ENCODE data around the gene CNTNAP2.
A peak's percentile ranks its signal among the peaks of the same experiment; 100 is the strongest.

Gene CNTNAP2

DNA sequence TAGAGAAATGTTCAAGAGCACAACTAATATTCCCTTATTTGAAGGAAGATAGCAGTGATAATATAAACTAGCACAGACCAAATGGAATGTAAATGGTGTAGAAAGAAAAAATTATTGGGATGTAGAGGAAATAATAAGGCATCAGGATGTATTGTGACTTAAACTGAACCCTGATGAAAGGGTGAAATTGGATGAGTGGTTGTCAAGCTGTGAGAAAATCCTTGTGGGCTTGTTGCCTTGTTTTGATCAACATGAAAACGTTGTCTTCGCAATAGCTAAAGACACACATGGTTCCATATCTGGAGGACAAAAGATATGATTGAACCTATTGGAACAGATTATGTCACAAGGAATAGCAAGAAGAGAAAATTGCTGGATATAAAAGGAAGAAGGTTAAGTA lies 40.3 kb upstream of the CNTNAP2 start:
- no peak for DNase-seq
- H3K79me2 ChIP-seq (ENCODE audit: insufficient read depth, low read length), result no peaks in the 10 kb centered on the region
- no peaks in the 10 kb centered on the region for H3K27me3 ChIP-seq (ENCODE audit: insufficient read depth, low read length, poor library complexity)
- H3K4me2 ChIP-seq (ENCODE audit: insufficient read depth, low read length), result no peak overlapping the region
- H3K9me3 ChIP-seq (ENCODE audit: insufficient read depth, low read length, severe bottlenecking), result no peaks in the 10 kb centered on the region
- no peak overlapping the region for H3K27ac ChIP-seq (ENCODE audit: low read length)
- ATAC-seq (ENCODE audit: insufficient read depth, low read depth), result no peak
- H2AFZ ChIP-seq (ENCODE audit: low read depth, low read length), result no peak overlapping the region
- H3K36me3 ChIP-seq (ENCODE audit: insufficient read depth, low read length), result no peaks in the 10 kb centered on the region
- H3K4me1 ChIP-seq (ENCODE audit: insufficient read depth, low read length), result no peaks in the 10 kb centered on the region
- TF ChIP-seq, protein P1, sequence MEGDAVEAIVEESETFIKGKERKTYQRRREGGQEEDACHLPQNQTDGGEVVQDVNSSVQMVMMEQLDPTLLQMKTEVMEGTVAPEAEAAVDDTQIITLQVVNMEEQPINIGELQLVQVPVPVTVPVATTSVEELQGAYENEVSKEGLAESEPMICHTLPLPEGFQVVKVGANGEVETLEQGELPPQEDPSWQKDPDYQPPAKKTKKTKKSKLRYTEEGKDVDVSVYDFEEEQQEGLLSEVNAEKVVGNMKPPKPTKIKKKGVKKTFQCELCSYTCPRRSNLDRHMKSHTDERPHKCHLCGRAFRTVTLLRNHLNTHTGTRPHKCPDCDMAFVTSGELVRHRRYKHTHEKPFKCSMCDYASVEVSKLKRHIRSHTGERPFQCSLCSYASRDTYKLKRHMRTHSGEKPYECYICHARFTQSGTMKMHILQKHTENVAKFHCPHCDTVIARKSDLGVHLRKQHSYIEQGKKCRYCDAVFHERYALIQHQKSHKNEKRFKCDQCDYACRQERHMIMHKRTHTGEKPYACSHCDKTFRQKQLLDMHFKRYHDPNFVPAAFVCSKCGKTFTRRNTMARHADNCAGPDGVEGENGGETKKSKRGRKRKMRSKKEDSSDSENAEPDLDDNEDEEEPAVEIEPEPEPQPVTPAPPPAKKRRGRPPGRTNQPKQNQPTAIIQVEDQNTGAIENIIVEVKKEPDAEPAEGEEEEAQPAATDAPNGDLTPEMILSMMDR (IDR thresholded peaks at IDR 0.05; ENCODE audit: borderline replicate concordance, extremely low read depth, low read length, poor library complexity, severe bottlenecking), result no peak
- no peak for TF ChIP-seq EZH2 (IDR thresholded peaks at IDR 0.05; ENCODE audit: borderline replicate concordance, low read depth, low read length, severe bottlenecking)
- H4K20me1 ChIP-seq (ENCODE audit: insufficient read depth, low read length), result no peaks in the 10 kb centered on the region
- no peak overlapping the region for H3K9ac ChIP-seq (ENCODE audit: low read depth, low read length)
- no peak overlapping the region for H3K4me3 ChIP-seq (ENCODE audit: low read depth in 1 of 2, low read length in 2 of 2)

DNA sequence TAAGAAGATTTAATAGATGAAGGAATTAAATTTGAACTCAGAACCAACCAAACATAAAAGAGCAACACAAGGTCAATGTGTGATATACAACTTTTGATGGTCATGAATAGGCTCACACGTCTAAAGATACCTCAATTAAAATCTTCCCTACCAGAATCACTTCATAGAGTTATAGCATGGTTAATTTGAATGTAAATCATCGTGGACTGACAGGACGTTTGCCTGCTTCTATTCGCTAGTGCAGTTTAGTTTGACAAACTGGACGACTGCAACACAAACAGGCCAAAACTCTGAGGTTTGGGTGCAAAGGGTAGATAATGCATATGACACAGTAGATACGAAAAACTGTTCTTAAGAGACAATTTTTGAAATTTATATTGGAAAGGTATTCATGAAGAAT lies 32.5 kb upstream of the CNTNAP2 start:
- H3K79me2 ChIP-seq (ENCODE audit: insufficient read depth, low read length), result no peaks in the 10 kb centered on the region
- TF ChIP-seq, protein P1 (IDR thresholded peaks at IDR 0.05; ENCODE audit: borderline replicate concordance, extremely low read depth, low read length, poor library complexity, severe bottlenecking), result no peak
- TF ChIP-seq EZH2 (IDR thresholded peaks at IDR 0.05; ENCODE audit: borderline replicate concordance, low read depth, low read length, severe bottlenecking), result no peak
- no peaks in the 10 kb centered on the region for H3K27me3 ChIP-seq (ENCODE audit: insufficient read depth, low read length, poor library complexity)
- no peaks in the 10 kb centered on the region for H3K9me3 ChIP-seq (ENCODE audit: insufficient read depth, low read length, severe bottlenecking)
- no peak overlapping the region for H3K4me3 ChIP-seq (ENCODE audit: low read depth in 1 of 2, low read length in 2 of 2)
- H3K36me3 ChIP-seq (ENCODE audit: insufficient read depth, low read length), result no peaks in the 10 kb centered on the region
- H3K4me2 ChIP-seq (ENCODE audit: insufficient read depth, low read length), result no peak overlapping the region
- H4K20me1 ChIP-seq (ENCODE audit: insufficient read depth, low read length), result no peaks in the 10 kb centered on the region
- no peak overlapping the region for H2AFZ ChIP-seq (ENCODE audit: low read depth, low read length)
- H3K27ac ChIP-seq (ENCODE audit: low read length), result no peak overlapping the region
- H3K4me1 ChIP-seq (ENCODE audit: insufficient read depth, low read length), result no peaks in the 10 kb centered on the region
- DNase-seq (no peak), ATAC-seq (ENCODE audit: insufficient read depth, low read depth) (no peak)
- no peak overlapping the region for H3K9ac ChIP-seq (ENCODE audit: low read depth, low read length)

DNA sequence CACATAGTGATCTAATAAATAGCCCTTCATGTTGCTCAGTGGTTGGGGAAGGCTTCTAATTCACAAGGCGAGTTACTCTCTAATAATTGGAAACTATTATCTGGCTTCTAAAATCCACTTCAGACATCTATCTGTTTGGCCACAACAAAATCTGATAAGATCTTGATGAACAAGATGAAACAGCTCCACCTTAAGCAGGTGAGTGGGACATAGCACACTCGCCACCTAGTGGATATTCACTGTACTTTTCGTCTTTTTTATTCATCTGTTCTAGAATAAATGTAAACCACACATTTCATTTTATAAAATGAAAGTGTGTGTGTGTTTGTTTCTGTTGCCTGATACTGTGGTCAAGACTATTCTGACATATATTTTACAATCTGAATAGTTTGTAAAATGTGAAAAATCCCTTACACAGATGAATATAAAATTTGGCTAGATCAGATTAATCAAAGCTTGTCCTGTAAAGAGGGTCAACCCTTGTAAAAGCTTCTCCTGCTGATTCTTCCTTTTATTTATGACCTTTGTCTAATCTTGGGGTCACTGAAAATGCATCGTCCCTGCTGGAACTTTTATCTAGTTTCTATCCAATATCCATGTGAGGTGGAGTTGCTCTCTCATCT lies 26.5 kb upstream of the CNTNAP2 start:
- Histone ChIP-seq H4K20me1 (ENCODE audit: insufficient read depth, low read length) (no peaks in the 10 kb centered on the region), H3K27ac (ENCODE audit: low read length) (no peak overlapping the region), H3K9me3 (ENCODE audit: insufficient read depth, low read length, severe bottlenecking) (no peaks in the 10 kb centered on the region), H3K4me2 (ENCODE audit: insufficient read depth, low read length) (no peak overlapping the region), H2AFZ (ENCODE audit: low read depth, low read length) (no peak overlapping the region), H3K4me3 (ENCODE audit: low read depth in 1 of 2, low read length in 2 of 2) (no peak overlapping the region), H3K79me2 (ENCODE audit: insufficient read depth, low read length) (no peaks in the 10 kb centered on the region), H3K36me3 (ENCODE audit: insufficient read depth, low read length) (no peaks in the 10 kb centered on the region), H3K27me3 (ENCODE audit: insufficient read depth, low read length, poor library complexity) (no peaks in the 10 kb centered on the region), H3K4me1 (ENCODE audit: insufficient read depth, low read length) (no peaks in the 10 kb centered on the region), H3K9ac (ENCODE audit: low read depth, low read length) (no peak overlapping the region)
- TF ChIP-seq, protein P1 (IDR thresholded peaks at IDR 0.05; ENCODE audit: borderline replicate concordance, extremely low read depth, low read length, poor library complexity, severe bottlenecking), result peak; percentile 75
- TF ChIP-seq EZH2 (IDR thresholded peaks at IDR 0.05; ENCODE audit: borderline replicate concordance, low read depth, low read length, severe bottlenecking), result no peak
- DNase-seq (peak; percentile 4), ATAC-seq (ENCODE audit: insufficient read depth, low read depth) (peak; percentile 62; the same call in 2 of the 3 replicates)
